ENCODE data around the gene GRIA1.
"Not testable (repeated sequence)": the region's sequence is repeated elsewhere in the genome, so short reads cannot be mapped to it uniquely, and the experiment has no call there.

GRIA1 gene

GRCh38 chr5:153792305-153792704 lies 301.8 kb downstream of the GRIA1 start:
- no peak for DNase-seq

DNA sequence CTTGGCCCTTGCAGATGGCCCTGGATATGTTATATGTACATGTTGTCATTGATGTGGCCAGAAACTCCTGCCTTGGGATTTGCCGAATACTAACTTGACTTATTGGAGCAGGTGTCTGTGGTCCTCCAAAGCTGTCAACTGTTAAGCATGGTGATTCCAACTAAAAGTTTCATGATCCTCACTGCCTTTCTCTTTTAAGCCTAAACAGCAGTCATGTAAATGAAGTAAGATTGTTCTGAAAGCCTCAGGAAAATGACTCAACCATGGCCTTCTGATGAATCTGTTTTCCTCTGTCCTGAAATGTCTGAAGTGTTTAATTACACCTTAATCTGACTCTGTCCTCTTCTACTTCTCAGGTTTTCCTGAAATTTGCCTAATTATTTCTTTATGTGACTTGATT lies 303.2 kb downstream of the GRIA1 start:
- no peak for DNase-seq

- no peak for DNase-seq
Measured at GRCh38 chr5:153794327-153794726, 303.9 kb downstream of the GRIA1 start.

- DNase-seq = no peak
Measured at GRCh38 chr5:153796527-153796926, 306.1 kb downstream of the GRIA1 start.

DNA sequence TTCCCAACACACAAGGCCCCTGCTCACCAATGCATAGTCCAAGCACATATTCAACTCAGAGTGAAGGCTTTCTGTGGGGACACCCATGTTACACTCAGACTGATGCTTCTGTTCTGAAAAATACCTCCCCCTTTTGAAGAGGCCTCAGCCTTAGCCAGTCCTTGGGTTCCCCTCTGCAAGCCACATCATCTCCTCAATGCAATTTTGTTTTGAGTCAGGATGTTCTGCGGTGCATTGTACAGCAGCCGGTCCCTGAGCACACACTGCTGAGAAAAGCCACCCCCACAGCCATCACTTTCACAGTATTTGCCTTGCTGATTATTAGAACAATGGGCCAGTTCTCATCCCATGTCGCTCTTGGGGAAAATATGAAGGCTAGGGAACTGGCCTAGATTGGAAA lies 307.0 kb downstream of the GRIA1 start:
- DNase-seq = no peak

DNA sequence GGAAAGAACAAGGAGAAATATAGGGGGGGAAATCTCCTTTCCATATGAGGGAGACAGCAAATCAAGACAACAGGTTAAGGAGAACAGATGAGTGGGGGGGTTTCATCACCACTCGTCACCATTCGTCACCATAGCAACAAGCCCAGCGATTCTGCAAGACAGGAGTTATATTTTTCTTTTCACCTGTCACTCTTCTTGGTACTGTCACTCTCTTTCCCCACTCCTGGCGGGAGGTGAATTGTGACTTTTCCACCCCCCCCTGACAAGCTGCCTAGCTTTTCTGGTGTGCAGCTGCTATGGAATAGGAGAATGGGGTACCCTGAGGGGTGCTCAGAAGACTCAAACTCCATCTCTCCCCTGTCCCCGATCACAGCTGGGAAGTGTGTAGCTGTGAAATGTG lies 308.4 kb downstream of the GRIA1 start:
- no peak for DNase-seq

DNA sequence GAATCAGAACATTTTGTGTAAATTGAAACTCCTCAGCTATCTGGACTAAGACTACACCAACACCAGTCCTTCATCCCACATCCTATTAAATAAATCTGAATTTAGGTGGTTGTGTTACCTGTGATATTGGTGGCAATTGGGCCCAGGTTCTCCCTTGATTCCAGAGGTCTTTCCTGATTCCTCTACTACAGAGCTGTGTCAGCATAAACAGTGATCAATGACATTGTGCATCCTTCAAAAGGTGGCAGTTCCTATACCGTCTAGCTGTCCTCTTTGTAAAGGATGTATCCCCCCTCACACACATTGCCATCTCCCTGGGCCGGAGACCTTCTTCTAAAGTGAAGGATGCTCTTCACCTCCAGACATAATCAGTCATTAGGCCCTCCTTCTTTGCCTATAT lies 309.0 kb downstream of the GRIA1 start:
- DNase-seq = no peak

DNA sequence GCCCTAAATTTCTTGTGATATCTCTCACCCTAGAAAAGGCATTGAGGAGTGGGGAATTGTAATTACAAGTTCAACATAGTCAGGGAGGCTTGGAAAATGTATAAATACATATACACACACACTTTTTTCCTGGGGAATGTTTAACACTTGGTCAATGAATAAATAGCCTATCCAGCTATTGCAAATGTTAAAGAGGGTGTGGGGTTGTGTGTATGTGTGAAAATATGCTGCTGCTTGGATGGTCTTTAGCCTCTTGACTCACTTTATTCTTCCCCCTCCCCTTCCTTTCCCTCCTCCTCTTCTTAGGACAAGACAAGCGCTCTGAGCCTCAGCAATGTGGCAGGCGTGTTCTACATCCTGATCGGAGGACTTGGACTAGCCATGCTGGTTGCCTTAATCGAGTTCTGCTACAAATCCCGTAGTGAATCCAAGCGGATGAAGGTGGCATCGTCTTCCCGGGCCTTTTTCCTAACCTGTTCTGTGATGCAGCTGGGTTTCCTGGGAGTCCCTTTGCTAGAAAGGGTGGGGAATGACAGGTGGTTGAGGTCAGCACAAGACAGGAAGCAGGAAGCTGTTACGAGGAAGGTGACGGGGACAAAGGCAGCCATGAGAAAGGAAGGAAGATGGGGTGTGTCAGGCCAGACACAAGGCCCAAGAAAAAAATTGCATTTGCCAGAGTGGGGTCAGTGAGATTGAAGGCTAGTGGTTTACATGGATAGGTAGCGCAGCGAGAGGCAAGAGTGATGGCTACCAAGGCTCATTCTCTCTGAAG lies 311.8 kb downstream of the GRIA1 start:
- no peak for DNase-seq

DNA sequence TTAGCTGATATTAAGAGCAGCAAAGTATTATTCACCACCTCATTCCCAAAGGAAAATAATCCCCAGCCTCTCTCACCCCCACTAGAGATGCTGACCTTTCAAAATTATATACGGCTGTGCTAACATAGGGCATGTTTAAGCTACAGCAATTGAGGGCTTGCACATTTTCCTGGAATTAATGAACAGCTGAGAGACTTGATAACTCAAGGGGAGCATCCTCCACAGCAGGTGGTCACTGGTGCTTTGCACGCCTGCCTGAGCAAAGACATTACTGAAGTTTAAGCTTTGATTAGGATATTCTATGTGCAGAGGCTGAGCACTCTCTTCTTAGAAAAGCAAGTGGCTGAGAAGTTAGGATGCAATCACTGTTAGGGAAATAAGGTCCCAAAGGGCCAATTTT lies 317.3 kb downstream of the GRIA1 start:
- DNase-seq = peak; percentile 80

DNA sequence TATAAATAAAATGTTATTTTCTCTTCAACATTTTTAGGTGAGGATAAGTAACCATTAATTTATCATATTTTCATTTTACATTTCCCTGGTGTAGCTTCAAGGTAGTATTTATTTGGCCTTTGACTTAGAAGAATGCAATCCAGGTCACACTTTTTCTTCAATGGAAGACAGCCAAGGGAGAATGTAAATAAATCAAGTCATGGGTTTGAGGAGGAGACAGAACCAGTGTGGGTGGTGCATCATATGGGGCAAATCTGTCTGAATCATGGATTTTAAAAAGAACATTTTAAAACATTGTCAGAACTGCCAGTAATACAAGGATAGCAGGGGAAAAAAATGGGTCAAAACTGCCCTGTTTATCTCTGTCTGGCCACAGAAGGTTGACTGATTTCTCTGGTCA lies 318.7 kb downstream of the GRIA1 start:
- DNase-seq = no peak

- no peak for DNase-seq
Measured at GRCh38 chr5:153813901-153814300, 323.4 kb downstream of the GRIA1 start.

- DNase-seq = peak; percentile 23
Measured at GRCh38 chr5:153816870-153817269, 326.4 kb downstream of the GRIA1 start.

GRCh38 chr5:153818626-153819025 lies 328.2 kb downstream of the GRIA1 start:
- DNase-seq = no peak

- DNase-seq = no peak
Measured at GRCh38 chr5:153823036-153823435, 332.6 kb downstream of the GRIA1 start.

GRCh38 chr5:153824909-153825308 lies 334.4 kb downstream of the GRIA1 start:
- DNase-seq = peak; percentile 78

DNA sequence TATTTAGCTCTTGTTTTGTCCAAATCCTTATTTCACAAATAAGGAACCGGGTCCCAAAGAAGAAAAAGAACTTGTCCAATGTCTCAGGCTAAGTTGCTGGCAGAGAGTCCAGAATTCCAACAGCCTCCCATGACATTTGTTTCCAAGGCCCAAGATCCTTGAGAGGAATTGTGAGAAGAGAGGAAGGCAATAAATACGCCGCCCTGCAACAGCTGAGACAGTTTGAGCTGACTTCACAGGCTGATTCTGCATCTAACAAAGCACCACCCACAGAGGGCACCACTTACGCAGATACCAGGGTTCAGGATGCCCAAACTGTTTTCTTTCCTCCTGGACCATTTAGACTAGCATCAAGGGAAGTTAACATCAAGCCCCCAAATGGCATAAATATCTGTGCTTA lies 336.9 kb downstream of the GRIA1 start:
- DNase-seq = peak; percentile 51

GRCh38 chr5:153829510-153830065 lies 339.1 kb downstream of the GRIA1 start:
- no peak for DNase-seq

DNA sequence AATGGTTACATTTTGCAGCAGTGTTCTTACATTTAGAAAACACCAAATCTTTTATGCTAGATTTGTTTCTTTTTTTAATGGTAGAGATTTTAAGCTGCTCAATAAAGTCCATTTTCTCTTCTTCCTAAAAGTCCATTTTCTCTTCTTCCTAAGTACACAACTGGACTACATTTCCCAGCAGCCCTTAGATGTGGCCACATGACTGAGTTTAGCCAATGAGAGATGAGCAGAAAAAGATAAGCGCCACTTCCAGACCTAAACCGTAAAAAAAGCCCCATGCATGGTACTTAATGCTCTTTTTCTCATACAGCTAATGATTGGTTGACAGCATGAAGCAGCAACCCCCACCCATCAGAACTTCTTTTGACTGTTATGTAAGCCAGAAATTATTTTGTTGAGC lies 341.5 kb downstream of the GRIA1 start:
- no peak for DNase-seq

DNA sequence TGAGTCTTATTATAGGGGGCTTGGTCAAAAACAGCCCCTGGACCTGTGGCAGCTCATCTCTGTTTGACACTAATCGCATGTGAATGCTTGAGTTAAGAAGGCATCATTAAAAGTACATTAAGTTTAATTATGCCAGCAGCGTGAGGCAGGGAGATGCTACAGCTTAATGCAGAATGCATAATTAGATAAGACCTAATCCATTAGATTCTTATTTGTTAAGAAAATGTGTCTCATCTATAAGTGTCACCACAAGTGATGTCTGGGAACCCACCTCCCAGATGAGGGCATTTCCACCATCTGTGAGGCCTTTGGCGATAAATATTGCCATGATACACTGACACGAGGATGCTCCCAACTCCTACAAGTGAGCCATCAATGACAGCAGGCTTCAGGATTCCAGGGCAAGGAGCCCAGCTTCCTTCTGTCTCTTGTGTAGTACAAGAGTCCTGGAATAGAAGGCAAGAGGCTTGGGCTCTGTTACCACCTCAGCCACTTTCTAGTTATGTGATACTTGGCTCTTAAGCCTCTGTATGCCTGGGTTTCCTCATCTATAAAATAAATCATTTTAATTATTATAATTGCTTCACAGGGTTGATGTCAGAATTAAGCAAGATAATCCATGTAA lies 345.5 kb downstream of the GRIA1 start:
- DNase-seq = peak; percentile 92

DNA sequence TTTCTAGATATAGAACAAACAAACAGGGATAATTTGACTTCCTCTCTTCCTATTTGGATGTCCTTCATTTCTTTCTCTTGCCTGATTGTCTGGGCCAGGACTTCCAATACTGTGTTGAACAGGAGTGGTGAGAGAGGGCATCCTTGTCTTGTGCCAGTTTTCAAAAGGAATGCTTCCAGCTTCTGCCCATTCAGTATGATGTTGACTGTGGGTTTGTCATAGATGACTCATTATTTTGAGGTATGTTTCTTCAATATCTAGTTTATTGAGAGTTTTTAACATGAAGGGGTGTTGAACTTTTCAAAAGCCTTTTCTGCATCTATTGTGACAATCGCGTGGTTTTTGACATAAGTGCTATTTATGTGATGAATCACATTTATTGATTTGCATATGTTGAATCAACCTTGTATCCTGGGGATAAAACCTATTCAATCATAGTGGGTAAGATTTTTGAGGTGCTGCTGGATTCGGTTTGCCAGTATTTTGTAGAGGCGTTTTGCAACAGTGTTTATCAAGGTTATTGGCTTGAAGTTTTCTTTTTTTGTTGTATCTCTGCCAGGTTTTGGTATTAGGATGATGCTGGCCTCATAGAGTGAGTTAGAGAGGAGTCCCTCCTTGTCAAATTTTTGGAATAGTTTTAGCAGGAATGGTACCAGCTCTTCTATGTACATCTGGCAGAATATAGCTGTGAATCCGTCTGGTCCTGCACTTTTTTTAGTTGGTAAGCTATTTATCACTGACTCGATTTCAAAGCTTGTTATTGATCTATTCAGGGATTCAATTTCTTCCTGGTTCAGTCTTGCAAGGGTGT lies 359.0 kb downstream of the GRIA1 start:
- not testable (repeated sequence) for DNase-seq

GRCh38 chr5:153860195-153860886 lies 369.9 kb downstream of the GRIA1 start:
- peak; percentile 60 for DNase-seq

DNA sequence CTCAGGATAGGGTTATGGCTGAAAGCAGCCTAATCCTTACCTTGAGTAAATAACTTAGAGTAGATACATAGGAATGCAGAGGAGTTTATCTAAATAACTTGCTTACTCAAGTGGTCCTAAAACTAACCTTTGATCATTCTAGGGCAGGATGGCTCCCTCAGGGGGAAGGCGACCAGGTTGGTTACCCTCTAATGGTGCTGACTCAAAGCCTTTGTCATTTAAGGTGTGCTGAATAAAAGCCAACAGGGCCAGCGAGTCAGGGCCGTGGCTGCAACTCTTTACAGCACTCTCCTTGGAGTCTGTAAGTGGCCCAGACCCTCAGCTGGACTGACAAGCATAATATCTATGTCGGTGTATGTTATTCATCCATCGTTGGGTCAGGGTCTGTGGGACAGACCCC lies 372.4 kb downstream of the GRIA1 start:
- DNase-seq = not testable (repeated sequence)
